Measurements from ENCODE around the gene ZFYVE1. TPM values are rescaled to one million over a fixed set of nuclear protein-coding genes. Genes with fewer than 3 reads are reported as not detected.
"Not testable (repeated sequence)": the region's sequence is repeated elsewhere in the genome, so short reads cannot be mapped to it uniquely, and the experiment has no call there.

The ZFYVE1 gene
- polyA plus RNA-seq, 10 donors: 11.5 to 15.7 (median 12.6) TPM

DNA sequence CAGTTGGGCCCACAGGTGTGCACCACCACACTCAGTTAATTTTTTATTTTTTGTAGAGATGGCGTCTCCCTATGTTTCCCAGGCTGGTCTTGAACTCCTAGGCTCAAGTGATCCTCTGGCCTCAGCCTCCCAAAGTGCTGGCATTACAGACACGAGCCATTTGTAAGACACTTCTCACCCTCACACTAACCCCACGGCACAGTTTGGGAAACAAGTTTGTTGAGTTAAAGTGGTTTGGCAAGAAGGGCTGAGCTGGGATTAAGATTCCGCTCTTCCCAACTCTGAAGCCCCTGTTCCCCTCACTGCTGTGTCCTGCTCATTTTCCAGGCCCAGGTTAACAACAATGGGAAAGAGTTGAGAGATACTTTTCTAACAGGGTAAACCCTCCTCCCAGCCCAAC, 65.9 kb downstream of the ZFYVE1 start:
- DNase-seq: not testable (repeated sequence)

GRCh38 chr14:72958548-72958947, 68.4 kb downstream of the ZFYVE1 start:
- no peak for DNase-seq

DNA sequence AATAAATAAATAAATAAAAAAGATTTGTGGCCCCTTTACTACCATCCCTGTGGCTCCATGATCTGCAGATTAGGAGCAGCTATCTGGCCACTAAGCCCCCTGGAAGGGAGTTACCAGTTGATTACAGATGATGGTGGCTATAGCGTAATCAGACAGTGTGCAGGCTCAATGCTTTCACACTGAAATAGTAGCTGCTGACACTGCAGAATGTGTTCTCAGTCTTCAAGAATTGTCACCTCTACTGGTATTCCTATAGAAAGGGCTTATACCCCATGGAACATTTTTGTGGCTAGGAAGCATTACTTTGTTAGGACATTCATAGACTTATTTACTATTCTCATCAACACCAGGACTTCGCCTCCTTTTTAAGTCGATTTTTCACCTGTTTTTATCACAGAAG, 69.7 kb downstream of the ZFYVE1 start:
- no peak for DNase-seq

- not testable (repeated sequence) for DNase-seq
These were observed 70.2 kb downstream of the ZFYVE1 start for GRCh38 chr14:72956741-72957140.

- no peak for DNase-seq
These were observed 74.7 kb downstream of the ZFYVE1 start for GRCh38 chr14:72952171-72952570.

DNA sequence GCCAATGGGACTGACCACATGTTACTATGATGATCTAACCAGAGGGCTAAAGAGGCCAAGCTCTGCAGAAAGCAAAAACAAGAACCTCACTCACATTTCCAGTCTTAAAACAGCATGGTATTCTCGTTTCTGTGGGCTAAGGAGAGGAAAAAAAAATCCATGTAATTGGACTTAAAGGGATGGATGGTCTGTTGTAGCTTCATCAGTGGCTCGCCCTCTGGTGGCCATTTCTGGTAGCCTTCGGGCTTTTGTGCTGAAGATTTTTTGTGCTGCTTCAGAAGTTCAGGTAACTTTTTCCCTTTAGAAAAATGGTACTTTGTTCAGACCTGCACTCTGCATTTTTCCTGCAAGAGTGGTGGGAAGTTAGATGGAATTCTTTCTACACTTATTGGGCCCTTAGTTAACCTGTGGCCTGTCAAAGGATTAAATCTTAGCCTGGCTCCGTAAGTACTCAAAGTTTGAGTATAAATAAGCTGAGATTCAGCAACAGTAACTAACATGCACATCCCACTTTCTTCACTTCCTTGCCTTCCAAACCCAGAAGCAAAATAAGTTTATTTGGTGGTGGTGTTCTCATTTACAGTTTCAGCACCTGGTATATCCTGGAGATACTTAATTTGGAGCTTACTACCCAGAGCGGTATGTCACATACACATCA, 78.3 kb downstream of the ZFYVE1 start:
- peak in 2 of 3 donors; percentile 36 to 68 for DNase-seq

DNA sequence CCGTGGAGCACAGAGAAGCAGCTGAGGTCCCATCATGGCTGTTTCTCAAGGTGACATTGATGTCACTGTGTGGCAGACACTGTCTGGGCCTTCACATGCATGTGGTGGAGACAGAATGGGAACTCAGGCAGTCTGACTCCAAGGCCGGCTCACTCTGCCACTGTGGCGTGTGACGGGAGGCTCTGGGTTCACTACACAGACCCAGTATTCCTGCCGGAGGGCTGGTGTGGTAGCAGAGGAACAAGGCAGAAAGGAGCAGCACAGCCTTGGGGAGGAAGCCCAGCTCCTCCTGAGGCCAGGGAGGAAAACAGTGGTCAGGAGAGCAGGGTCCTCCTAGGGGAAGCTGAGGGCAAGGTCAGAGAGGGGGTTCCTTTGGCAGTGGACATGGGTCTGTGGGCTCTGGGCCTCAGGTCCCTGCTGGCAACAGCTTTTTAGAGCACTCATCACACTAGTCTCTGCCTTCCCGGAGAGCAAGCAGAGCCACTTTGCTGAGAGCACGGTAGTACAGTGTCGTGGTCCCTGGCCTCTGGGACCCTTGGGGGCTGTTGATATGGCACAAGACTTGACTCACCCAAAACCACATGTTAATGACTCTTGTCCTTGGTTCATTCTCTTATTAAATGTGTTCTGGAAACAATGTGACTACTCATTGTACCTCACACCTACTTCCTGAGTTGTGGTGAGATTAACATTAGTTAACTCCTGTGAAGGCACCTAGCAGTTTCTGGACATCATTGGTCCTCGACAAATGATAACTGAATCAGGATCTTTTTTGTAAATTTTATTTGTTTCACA, 79.3 kb downstream of the ZFYVE1 start:
- no peak for DNase-seq

DNA sequence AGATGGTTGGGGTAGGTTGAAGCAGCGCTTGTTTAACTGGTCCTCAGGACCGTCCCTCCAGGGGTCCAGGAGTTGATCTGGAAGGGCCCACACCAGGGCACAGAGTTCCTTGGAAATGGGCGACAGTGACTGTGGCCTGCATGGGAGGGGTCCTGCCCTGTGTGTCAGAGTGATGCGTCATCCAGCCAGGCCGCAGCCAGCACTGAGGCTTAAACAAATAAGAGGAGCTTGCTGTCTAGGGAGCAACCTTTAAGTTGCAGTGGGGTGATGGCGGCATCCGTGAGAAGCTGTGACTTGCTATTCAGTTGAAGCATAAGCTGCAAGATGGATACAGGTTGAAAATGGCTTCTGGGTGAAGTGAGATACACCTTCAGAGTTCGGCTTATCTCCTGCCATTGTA, 80.4 kb downstream of the ZFYVE1 start:
- DNase-seq: no peak

- no peak for DNase-seq
These were observed 81.4 kb downstream of the ZFYVE1 start for GRCh38 chr14:72945356-72946027.

- DNase-seq: no peak
These were observed 83.0 kb downstream of the ZFYVE1 start for GRCh38 chr14:72943876-72944430.

- DNase-seq: no peak
These were observed 84.0 kb downstream of the ZFYVE1 start for GRCh38 chr14:72942934-72943333.

GRCh38 chr14:72941286-72941985, 85.5 kb downstream of the ZFYVE1 start:
- DNase-seq: peak in 1 of 3 donors; percentile 13

DNA sequence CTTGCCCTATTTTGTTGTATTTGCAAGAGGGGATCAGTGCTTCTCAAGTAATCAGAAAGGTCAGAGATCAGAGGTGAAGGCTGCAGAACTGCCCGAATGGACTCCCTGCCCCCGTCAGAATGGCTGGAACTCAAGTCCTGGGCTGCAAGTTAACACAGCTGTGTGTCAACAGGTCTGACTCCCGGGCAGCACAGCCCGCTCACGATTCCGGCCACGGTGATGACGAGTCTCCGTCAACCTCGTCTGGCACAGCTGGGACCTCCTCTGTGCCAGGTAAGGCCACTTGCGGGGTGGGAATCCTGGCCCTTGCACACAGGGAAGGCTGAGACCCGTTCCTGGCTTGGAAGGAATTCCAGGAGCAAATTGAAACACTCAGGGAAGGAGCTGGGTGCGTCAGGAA, 87.3 kb downstream of the ZFYVE1 start:
- no peak for DNase-seq

DNA sequence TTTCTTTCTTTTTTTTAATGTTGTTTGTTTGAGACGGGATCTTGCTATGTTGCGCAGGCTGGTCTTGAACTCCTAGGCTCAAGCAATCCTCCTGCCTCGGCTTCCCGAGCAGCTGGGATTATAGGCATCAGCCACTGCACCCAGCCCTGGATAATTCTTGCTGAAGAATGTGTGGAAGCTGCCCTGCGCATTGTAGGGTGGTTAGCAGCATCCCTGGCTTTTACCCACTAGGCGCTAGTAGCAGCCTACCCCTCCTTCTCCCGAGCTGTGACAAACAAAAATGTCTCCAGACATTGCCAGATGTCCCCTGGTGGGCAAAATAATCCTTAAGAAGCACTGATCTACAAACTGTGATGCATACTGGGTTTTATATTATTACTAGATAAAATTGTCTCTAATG, 94.0 kb downstream of the ZFYVE1 start:
- DNase-seq: no peak

DNA sequence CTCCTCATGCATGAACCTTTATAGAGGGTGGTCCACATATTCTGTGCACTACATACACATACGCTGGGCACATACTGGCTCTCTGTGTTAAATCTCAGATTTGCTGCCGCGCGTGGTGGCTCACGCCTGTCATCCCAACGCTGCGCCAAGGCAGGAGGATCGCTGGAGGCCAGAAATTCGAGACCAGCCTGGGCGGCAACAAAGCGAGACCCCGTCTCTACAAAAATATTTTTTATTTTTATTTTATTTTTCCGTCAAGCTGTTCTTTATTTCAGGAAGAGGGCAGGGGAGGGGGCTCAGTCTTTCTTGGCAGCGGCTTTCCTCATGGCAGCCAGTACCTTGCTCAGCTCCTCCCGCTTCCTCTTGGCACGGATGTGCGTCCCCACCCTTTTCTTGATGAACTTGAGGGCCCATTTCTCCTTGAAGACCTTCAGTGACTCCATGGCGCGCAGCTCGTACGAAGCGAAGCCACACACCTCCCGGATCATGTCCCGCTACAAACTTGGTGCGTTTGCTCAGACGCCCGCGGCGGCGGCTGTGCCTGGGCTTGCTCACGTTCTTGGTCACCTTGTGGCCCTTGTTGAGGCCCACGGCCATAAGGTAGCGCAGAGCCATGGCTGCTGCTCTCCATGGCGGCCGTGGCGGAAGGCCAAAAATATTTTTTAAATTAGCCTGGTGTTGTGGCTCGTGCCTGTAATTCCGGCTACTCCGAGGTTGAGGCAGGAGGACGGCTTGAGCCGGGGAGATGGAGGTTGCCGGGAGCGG, 97.4 kb downstream of the ZFYVE1 start:
- no peak for DNase-seq

DNA sequence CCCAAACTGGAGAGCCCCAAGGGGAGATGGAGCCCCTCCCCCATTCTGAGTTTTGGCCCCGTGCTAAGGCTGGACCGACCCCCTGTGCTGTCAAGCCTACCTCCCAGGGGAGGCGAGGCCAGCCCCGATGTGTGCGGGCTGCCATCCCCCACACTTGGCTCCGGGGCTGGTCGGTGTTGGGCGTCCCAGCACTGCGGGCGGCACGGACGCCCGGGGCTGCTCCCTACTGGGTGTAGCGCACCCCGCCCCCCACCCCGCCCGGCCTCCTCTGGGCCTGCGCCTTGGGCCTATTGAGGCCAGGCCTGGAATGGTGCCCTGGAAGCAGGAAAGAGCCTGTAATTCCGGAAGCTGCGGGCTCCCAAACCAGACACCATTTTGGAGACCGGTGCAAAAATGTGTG, 98.0 kb downstream of the ZFYVE1 start:
- no peak for DNase-seq

DNA sequence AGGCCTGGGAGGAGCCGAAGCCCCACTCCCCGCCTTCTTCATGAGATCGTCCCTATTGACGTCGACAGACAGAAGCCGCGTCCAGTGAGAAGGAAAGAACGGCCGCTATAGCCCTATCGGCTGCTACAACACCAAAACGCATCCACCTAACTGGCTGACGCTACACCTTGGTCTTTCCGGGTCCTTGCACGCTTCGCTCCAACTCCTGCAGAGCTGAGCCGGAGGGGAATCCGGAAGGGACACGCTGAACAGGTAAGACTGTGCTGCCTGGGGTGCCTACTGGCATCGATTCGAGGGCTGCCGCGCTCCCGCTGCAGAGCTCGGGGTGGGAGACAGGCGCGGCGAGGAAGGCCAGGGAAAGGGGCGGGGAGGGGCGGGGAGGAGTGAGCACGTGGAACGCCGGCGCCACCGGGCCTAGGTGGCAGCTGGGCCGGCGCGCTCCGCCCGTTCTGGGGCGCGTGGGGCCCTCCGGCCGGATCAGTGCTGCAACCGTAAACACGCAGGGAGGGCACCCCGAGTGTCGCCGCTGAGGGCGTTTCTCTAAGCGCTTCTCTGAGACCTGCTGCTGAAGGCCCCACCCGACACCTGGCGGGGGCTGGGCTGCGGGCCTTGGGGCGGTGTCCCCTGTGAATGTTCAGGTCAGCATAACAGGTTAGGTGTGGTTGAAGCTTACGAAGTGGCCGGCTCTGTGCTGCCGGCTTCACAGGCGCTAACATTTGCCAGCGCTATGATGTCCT, 100.4 kb downstream of the ZFYVE1 start, which contains the start of gene DCAF4:
DCAF4 (plus strand) TSS at position 173 of the 737 bp plus-strand sequence. CDS start 11,515 bp downstream, outside the sequence.
- DNase-seq: peak; percentile 95 to 99 (median 99)

- no peak for DNase-seq
These were observed 101.1 kb downstream of the ZFYVE1 start for GRCh38 chr14:72925815-72926291.

DNA sequence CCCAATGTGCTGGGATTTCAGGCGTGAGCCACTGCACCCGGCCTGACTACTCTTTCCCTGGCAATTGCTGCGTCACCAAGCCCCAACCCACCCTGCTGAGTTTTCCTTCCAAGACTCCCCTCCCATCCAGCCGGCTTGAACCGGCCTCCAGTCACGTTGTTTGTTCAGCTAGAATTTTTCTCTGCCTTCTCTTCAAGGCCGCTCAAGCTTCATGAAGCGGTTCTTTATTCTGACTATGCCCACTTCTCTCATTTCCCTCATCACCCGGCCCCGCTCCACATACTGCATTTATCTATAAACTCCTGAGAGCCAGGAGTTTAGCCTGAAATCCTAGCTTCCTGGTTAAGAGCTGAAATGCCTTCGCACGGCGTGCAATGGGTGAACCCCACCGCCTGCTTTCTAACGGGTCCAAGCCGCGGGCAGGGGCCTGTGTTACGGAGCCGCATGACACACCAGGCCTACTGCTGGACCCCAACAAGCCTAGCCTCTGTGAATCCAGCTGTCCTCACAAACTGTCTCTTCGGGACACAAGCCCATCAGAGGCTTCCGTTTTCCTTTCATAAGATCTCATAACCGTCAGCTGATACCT, 101.6 kb downstream of the ZFYVE1 start:
- DNase-seq: peak in 1 of 3 donors; percentile 18

- DNase-seq: no peak
These were observed 102.6 kb downstream of the ZFYVE1 start for GRCh38 chr14:72924337-72924736.

All from muscle of back (tissue), 11 donors.